ENCODE measurements around the gene CAMK1. TPM values are rescaled to one million over a fixed set of nuclear protein-coding genes. Genes with fewer than 3 reads are reported as not detected.

CAMK1 gene
- total and polyA plus RNA-seq, 5 donors: 20.1 to 24.9 (median 21.6) TPM

- 2% methylated on average over 23 of the region's 23 CpGs for WGBS
- intact Hi-C loops (cut with DNase I): no loop called here
- no peaks in the 10 kb centered on the region for H3K4me1 ChIP-seq (ENCODE audit: control insufficient read depth, insufficient read depth, low read length)
Measured at GRCh38 chr3:9793161-9793781, 23.5 kb upstream of the CAMK1 start.

GRCh38 chr3:9792405-9793160, 22.8 kb upstream of the CAMK1 start, which contains the start of the genes ARPC4 and TADA3:
Gene ARPC4 (plus strand): TSS chr3:9793082. CDS start chr3:9793122, 40 bp downstream.
Gene TADA3 (minus strand): TSS chr3:9792473. CDS start chr3:9791466, 1,007 bp downstream.
- H3K9me3 ChIP-seq (ENCODE audit: control insufficient read depth, low read length): no peaks in the 10 kb centered on the region
- intact Hi-C loops (cut with DNase I): no loop called here
- peak within 1 kb of the TSS; percentile 99 for H3K4me3 ChIP-seq (ENCODE audit: low read length)
- DNase-seq (peak; percentile 95 to 98 (median 97)), ATAC-seq (peak; percentile 95)
- H3K4me1 ChIP-seq (ENCODE audit: control insufficient read depth, insufficient read depth, low read length): no peaks in the 10 kb centered on the region
- no peaks in the 10 kb centered on the region for H3K27me3 ChIP-seq (ENCODE audit: control insufficient read depth, insufficient read depth)
- under 1% methylated on average over 65 of the region's 65 CpGs for WGBS
- peak within 1 kb of the TSS; percentile 77 for H3K27ac ChIP-seq (ENCODE audit: low read length)

More at GRCh38 chr3:9793161-9793781, 23.5 kb upstream of the CAMK1 start:
- DNase-seq (peak in 2 of 3 donors; percentile 29 to 69), ATAC-seq (peak; percentile 4 to 12)
- Histone ChIP-seq H3K9me3 (ENCODE audit: control insufficient read depth, low read length) (no peaks in the 10 kb centered on the region), H3K27me3 (ENCODE audit: control insufficient read depth, insufficient read depth) (no peaks in the 10 kb centered on the region), H3K27ac (ENCODE audit: low read length) (peak overlapping the region; percentile 77), H3K4me3 (ENCODE audit: low read length) (peak overlapping the region; percentile 99)

- no peaks in the 10 kb centered on the region for H3K4me1 ChIP-seq (ENCODE audit: control insufficient read depth, insufficient read depth, low read length)
- intact Hi-C loops (cut with DNase I): no loop called here
- ATAC-seq (no peak), DNase-seq (no peak)
- H3K9me3 ChIP-seq (ENCODE audit: control insufficient read depth, low read length): no peaks in the 10 kb centered on the region
- H3K27me3 ChIP-seq (ENCODE audit: control insufficient read depth, insufficient read depth): no peaks in the 10 kb centered on the region
- peak overlapping the region; percentile 77 for H3K27ac ChIP-seq (ENCODE audit: low read length)
- 16% methylated on average over 14 of the region's 14 CpGs for WGBS
- H3K4me3 ChIP-seq (ENCODE audit: low read length): peak overlapping the region; percentile 99
Measured at GRCh38 chr3:9791790-9792404, 22.1 kb upstream of the CAMK1 start.

- H3K4me3 ChIP-seq (ENCODE audit: low read length): no peak overlapping the region
- DNase-seq (no peak), ATAC-seq (no peak)
- no peaks in the 10 kb centered on the region for H3K9me3 ChIP-seq (ENCODE audit: control insufficient read depth, low read length)
- no peaks in the 10 kb centered on the region for H3K27me3 ChIP-seq (ENCODE audit: control insufficient read depth, insufficient read depth)
- H3K27ac ChIP-seq (ENCODE audit: low read length): no peak overlapping the region
- 82% methylated on average over 11 of the region's 11 CpGs for WGBS
- intact Hi-C loops (cut with DNase I): no loop called here
- no peaks in the 10 kb centered on the region for H3K4me1 ChIP-seq (ENCODE audit: control insufficient read depth, insufficient read depth, low read length)
Measured at GRCh38 chr3:9791127-9791526, 21.4 kb upstream of the CAMK1 start.

- WGBS: 86% methylated on average over 6 of the region's 6 CpGs
- H3K4me1 ChIP-seq (ENCODE audit: control insufficient read depth, insufficient read depth, low read length): no peaks in the 10 kb centered on the region
- H3K4me3 ChIP-seq (ENCODE audit: low read length): no peak overlapping the region
- no peaks in the 10 kb centered on the region for H3K9me3 ChIP-seq (ENCODE audit: control insufficient read depth, low read length)
- no peaks in the 10 kb centered on the region for H3K27me3 ChIP-seq (ENCODE audit: control insufficient read depth, insufficient read depth)
- ATAC-seq: no peak
- H3K27ac ChIP-seq (ENCODE audit: low read length): no peak overlapping the region
- intact Hi-C loops (cut with DNase I): loop anchor here in 1 of 4 donors (10.0 kb wide), 1 partner anchor 53 kb away; the partner anchor contains the start of gene BRPF1
- DNase-seq: no peak
Measured at GRCh38 chr3:9787714-9788113, 18.0 kb upstream of the CAMK1 start.

GRCh38 chr3:9786825-9787669, 17.3 kb upstream of the CAMK1 start:
- no peak overlapping the region for H3K27ac ChIP-seq (ENCODE audit: low read length)
- no peaks in the 10 kb centered on the region for H3K27me3 ChIP-seq (ENCODE audit: control insufficient read depth, insufficient read depth)
- WGBS: 83% methylated on average over 13 of the region's 13 CpGs
- no peaks in the 10 kb centered on the region for H3K4me1 ChIP-seq (ENCODE audit: control insufficient read depth, insufficient read depth, low read length)
- H3K4me3 ChIP-seq (ENCODE audit: low read length): no peak overlapping the region
- H3K9me3 ChIP-seq (ENCODE audit: control insufficient read depth, low read length): no peaks in the 10 kb centered on the region
- no peak for ATAC-seq
- DNase-seq: no peak
- intact Hi-C loops (cut with DNase I): loop anchor here in 1 of 4 donors (10.0 kb wide), 1 partner anchor 52 kb away; the partner anchor contains the start of gene BRPF1

GRCh38 chr3:9786209-9786739, 16.5 kb upstream of the CAMK1 start:
- DNase-seq (no peak), ATAC-seq (no peak)
- Histone ChIP-seq H3K27me3 (ENCODE audit: control insufficient read depth, insufficient read depth) (no peaks in the 10 kb centered on the region), H3K4me3 (ENCODE audit: low read length) (no peak overlapping the region), H3K4me1 (ENCODE audit: control insufficient read depth, insufficient read depth, low read length) (no peaks in the 10 kb centered on the region), H3K27ac (ENCODE audit: low read length) (no peak overlapping the region), H3K9me3 (ENCODE audit: control insufficient read depth, low read length) (no peaks in the 10 kb centered on the region)
- intact Hi-C loops (cut with DNase I): loop anchor here in 1 of 4 donors (10.0 kb wide), 1 partner anchor 51 kb away; the partner anchor contains the start of gene BRPF1
- 84% methylated on average over 7 of the region's 7 CpGs for WGBS

- no peaks in the 10 kb centered on the region for H3K9me3 ChIP-seq (ENCODE audit: control insufficient read depth, low read length)
- peak in 1 of 2 donors; percentile 61 for ATAC-seq
- WGBS: 65% methylated on average over 7 of the region's 7 CpGs
- DNase-seq: no peak
- H3K4me1 ChIP-seq (ENCODE audit: control insufficient read depth, insufficient read depth, low read length): no peaks in the 10 kb centered on the region
- no peak overlapping the region for H3K27ac ChIP-seq (ENCODE audit: low read length)
- H3K4me3 ChIP-seq (ENCODE audit: low read length): no peak overlapping the region
- H3K27me3 ChIP-seq (ENCODE audit: control insufficient read depth, insufficient read depth): no peaks in the 10 kb centered on the region
- intact Hi-C loops (cut with DNase I): loop anchor here in 1 of 4 donors (10.0 kb wide), 1 partner anchor 51 kb away; the partner anchor contains the start of gene BRPF1
Measured at GRCh38 chr3:9785602-9786001, 15.9 kb upstream of the CAMK1 start.

- no peaks in the 10 kb centered on the region for H3K9me3 ChIP-seq (ENCODE audit: control insufficient read depth, low read length)
- intact Hi-C loops (cut with DNase I): loop anchor here in 1 of 4 donors (10.0 kb wide), 1 partner anchor 50 kb away; the partner anchor contains the start of gene BRPF1
- DNase-seq (no peak), ATAC-seq (no peak)
- no peaks in the 10 kb centered on the region for H3K27me3 ChIP-seq (ENCODE audit: control insufficient read depth, insufficient read depth)
- H3K27ac ChIP-seq (ENCODE audit: low read length): no peak overlapping the region
- no peaks in the 10 kb centered on the region for H3K4me1 ChIP-seq (ENCODE audit: control insufficient read depth, insufficient read depth, low read length)
- 90% methylated on average over 4 of the region's 4 CpGs for WGBS
- H3K4me3 ChIP-seq (ENCODE audit: low read length): no peak overlapping the region
Measured at GRCh38 chr3:9784965-9785364, 15.2 kb upstream of the CAMK1 start.

GRCh38 chr3:9783954-9784353, 14.2 kb upstream of the CAMK1 start:
- Histone ChIP-seq H3K27ac (ENCODE audit: low read length) (no peak overlapping the region), H3K4me1 (ENCODE audit: control insufficient read depth, insufficient read depth, low read length) (no peaks in the 10 kb centered on the region), H3K4me3 (ENCODE audit: low read length) (no peak overlapping the region), H3K9me3 (ENCODE audit: control insufficient read depth, low read length) (no peaks in the 10 kb centered on the region), H3K27me3 (ENCODE audit: control insufficient read depth, insufficient read depth) (no peaks in the 10 kb centered on the region)
- no peak for ATAC-seq
- intact Hi-C loops (cut with DNase I): loop anchor here in 1 of 4 donors (10.0 kb wide), 1 partner anchor 49 kb away; the partner anchor contains the start of gene BRPF1
- 89% methylated on average over 14 of the region's 14 CpGs for WGBS
- DNase-seq: no peak
